ENCODE data around the gene LYPD3.

Gene LYPD3

DNA sequence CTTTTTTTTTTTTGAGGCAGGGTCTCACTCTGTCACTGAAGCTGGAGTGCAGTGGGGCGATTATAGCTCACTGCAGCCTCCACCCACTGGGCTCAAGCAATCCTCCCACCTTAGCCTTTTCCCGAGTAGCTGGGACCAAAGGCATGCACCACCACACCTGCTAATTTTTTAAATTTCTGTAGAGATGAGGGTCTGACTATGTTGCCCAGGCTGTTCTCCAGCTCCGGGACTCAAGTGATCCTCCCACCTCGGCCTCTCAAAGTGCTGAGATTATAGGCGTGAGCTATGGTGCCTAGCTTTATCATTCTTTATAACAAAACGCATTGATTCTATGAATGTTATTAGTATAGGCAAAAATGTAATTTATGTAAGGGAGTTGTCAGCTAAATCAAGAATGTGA lies 17.9 kb upstream of the LYPD3 start:
- DNase-seq = no peak

DNA sequence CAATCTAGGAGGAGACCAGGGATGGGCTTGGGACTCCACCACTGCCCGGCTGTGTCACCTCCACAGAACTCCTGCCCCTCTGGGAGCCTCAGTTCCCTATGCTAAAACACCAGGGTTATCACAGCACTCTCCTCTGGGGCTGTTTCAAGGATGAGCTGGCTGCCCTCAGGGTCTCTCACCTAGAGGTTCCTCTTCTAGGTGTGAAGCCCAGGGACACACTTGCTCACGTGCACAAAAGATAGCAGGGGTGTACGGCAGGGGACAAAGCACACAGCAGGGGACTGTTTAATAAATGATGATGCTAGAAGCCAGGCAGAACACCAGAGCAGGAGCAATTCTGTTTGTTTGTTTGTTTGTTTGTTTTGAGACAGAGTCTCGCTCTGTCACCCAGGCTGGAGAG lies 16.8 kb upstream of the LYPD3 start:
- DNase-seq = no peak

GRCh38 chr19:43481701-43482100 lies 16.3 kb upstream of the LYPD3 start:
- no peak for DNase-seq

GRCh38 chr19:43480574-43480973 lies 15.2 kb upstream of the LYPD3 start:
- DNase-seq = no peak

- DNase-seq = no peak
Measured at GRCh38 chr19:43479961-43480561, 14.7 kb upstream of the LYPD3 start.

DNA sequence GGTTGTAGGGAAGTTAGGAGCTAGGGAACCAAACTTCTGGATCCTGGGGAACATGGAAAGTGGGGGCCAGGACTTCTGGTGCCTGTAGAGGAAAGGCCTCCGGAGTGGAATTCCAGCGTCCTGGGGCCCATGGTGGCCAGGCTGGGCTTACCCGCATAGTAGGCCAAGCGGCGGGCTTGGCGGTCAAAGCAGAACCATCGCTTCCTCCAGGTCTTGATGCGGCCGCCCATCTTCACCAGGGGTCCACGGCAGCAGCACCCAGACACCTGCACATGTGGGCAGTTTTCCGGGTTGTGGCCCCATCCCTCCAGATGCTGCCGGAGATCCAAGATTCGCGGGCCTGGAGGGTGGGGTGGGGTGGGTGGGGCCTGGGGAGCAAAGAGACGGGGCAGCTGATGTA lies 13.8 kb upstream of the LYPD3 start:
- no peak for DNase-seq

- DNase-seq = no peak
Measured at GRCh38 chr19:43478323-43478722, 12.9 kb upstream of the LYPD3 start.

DNA sequence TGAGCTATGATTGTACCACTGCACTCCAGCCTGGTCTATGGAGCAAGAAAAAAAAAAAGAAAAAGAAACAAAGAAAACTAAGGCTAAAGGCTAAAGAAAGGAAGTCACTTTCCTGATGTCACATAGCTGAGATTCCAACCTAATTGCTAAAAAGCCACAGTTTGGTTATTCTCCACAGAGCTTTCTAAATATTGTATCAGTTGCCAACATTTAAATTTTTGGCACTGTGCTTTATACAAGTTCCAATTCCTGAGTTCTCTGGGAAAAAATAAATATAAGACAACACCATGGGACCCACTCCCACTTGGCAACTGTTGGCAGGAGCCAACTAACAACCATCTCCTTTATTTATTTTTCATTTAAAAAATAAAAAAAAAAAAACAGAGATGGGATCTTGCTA lies 11.2 kb upstream of the LYPD3 start:
- no peak for DNase-seq

DNA sequence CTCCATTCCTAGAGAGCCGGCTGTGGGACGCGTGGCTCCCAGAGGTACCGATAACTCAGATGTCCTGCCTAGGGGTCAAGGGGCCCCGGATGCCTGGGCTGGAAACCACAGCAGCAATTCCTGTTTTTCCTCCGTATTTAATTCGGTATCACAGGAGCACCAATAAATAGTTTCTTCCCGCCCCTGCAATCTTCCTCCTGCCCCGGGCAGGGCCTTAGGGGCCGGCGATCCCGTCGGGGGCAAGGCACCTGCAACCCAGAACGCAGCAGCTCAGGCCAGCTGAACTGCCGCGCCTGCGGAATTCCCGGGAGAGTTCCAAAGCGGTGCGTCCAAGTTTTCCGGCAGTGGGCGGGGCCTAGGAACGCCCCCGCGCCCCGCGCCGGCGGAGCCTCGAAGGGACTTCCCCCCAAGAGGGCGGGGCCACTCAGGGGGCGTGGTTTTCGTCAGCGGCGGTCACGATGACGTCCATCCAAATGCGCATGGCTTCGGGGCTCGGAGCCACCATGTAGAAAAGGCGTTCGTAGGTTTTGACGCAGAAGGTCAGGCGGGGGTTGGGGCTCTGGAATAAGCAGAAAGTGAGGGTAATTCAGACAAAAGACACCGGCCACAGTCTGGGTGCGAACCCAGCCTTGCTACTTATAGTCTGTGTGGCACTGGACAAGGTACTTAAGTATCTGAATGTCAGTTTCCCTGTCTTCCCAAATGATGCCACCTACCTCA lies 9.7 kb upstream of the LYPD3 start:
- peak; percentile 88 for DNase-seq

- DNase-seq = no peak
Measured at GRCh38 chr19:43474487-43474886, 9.1 kb upstream of the LYPD3 start.

- DNase-seq = no peak
Measured at GRCh38 chr19:43471091-43471490, 5.7 kb upstream of the LYPD3 start.

DNA sequence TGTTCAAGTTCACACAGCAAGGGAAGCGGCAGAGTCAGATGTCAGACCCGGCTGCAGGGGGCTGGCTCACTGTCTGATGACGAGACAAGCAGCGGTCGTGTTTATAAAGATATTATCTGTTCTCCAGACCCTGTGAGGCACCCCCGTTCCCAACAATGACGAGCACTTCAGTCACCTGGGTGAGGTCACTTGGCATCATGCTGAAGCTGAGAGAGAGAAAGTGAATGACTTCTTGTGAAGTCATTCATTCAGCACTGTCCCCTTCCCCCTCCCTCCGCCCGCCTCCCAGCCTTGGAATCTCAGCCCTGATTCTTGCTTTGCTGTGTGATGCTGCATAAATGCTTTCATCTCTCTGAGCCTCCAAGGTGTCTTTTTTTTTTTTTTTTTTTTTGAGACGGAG lies 4.9 kb upstream of the LYPD3 start:
- DNase-seq = no peak

DNA sequence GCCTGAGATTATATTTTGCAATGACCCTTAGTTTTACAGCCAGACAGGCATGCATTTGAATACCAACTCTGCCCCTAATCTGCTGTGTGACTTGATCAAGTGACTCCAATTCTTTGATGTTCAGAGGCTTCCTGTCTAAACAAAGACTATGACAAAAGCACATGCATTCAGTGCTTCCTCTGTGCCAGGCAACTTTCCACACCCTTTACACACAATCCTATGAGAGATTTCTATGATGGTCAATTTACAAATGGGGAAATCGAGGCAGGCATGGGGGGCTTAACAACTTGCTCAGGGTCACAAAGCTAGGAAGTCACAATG lies 3.7 kb upstream of the LYPD3 start:
- no peak for DNase-seq

GRCh38 chr19:43468354-43469159 lies 3.1 kb upstream of the LYPD3 start:
- DNase-seq = no peak

DNA sequence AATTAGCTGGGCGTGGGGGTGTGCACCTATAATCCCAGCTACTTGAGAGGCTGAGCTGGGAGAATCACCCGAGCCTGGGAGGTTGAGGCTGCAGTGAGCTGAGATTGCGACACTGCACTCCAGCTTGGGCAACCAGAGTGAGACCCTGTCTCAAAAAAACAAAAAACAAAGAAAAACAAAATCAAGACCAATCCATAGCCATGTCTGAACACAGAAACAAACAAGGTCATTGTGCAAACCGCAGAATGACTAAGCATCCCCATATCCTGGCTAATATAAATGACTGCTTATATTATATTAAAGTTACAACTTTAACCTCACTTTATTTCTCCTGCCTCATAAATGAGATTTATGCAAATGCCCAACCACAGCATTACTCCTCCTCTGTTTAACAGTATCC lies 2.3 kb upstream of the LYPD3 start:
- DNase-seq = no peak

DNA sequence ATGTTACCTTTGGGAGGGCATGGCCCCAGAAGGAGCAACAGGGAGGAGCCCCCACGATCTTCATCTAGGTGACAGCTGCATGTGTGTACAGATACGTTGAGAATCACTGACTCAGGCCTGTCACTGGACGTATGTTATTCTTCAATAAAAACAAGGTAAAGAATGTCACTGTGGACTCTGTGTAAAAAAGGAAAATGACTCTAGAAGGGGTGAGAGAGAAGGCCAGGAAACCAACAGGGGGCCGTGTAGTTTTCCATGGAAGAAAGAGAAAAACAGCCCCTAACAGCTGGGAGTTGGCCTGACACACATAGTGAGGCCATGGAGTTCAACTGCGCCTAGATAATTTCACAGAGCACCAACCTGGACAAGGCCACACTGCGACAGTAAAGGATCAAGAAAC lies 1.9 kb upstream of the LYPD3 start:
- no peak for DNase-seq

- no peak for DNase-seq
Measured at GRCh38 chr19:43466793-43467192, 1.4 kb upstream of the LYPD3 start.

GRCh38 chr19:43464134-43464775 lies 1.2 kb downstream of the LYPD3 start:
- DNase-seq = no peak

- peak; percentile 92 for DNase-seq
Measured at GRCh38 chr19:43463381-43464133, 1.9 kb downstream of the LYPD3 start.

DNA sequence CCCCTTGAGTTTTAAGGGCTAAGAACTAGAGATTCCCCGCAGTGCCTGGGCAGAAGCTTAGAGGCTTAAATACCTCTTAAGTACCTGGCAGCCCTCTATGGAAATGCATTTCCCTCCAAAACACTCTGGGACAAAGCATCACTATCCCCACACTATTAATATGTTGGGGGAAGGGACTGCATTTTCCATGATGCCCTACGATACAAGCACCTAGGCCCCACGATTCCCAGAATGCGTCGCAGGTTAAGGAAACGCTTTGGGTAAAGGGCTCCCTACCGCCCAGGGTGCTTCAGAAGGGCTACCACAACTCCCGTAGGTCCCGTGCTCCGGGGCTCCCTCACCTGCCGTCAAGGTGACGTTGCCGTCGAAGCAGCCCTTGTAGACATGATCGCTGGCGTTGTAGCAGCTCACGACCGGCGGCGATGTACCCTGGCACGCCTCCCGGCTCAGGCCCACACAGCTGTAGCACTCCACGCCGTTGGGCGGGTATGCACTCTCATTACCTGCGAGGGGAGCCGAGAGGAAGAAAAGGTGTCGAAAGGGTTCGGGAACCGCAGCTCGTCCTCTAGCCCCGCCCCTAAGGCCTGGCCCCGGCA lies 2.5 kb downstream of the LYPD3 start:
- DNase-seq = no peak

DNA sequence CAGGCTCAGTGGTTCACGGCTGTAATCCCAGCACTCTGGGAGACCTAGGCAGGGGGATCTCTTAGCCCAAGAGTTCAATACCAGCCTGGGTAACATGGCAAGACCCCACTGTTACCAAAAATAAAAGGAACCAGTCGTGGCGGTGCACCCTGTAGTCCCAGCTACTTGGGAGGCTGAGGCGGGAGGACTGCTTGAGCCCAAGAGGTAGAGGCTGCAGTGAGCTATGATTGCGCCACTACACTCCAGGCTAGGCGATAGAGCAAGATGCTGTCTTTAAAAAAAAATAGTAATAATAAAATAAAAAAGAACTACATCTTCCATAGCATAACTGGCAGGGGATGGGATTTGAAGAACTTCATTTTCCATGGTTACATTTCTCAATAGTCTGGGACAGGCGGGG lies 3.0 kb downstream of the LYPD3 start:
- DNase-seq = no peak

DNA sequence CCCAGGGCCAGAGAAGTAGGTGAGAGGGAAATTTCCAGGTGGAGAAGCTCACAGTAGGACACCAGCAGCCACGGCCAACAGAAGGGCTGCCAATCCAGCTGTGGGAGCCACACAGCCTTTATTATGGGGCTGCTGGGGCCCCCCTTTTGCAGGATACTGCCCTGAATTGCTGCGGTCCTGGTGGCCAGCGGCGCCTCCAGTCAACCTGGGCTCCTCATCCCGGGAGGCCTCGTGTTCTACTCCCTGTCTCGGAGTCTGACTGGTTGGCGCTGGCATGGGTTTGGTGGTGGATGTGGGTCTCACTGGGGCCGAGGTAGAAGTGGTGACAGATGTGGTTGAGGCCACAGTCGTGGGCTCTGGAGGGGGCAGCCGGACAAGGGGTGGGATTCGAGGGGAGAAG lies 4.1 kb downstream of the LYPD3 start:
- DNase-seq = no peak

Measured in NCI-H1048 (cell line).